ENCODE measurements around the gene SBF2. TPM values are rescaled to one million over a fixed set of nuclear protein-coding genes. Genes with fewer than 3 reads are reported as not detected.

Gene SBF2
- total RNA-seq, 3 donors from 2014 or later (not counting 1 experiment from before 2014, with no cell fraction given): 25.2 to 26.9 (median 26.3) TPM

GRCh38 chr11:10029386-10030121 lies 264.5 kb downstream of the SBF2 start:
- Histone ChIP-seq H3K9me3 (ENCODE audit: control insufficient read depth, insufficient read depth, low read length) (no peaks in the 10 kb centered on the region), H3K27me3 (ENCODE audit: control insufficient read depth, insufficient read depth, low read length) (no peaks in the 10 kb centered on the region), H3K27ac (ENCODE audit: low read length) (no peak overlapping the region), H3K4me1 (ENCODE audit: control insufficient read depth, insufficient read depth, low read length) (no peaks in the 10 kb centered on the region), H3K36me3 (ENCODE audit: control insufficient read depth, insufficient read depth, low read length) (no peaks in the 10 kb centered on the region), H3K4me3 (ENCODE audit: low read length) (no peak overlapping the region)
- Mint-ChIP-seq H3K4me1 (no peaks in the 10 kb centered on the region), H3K9me3 (no peaks in the 10 kb centered on the region), H3K4me3 (no peak overlapping the region), H3K36me3 (peaks cover 7% of the 10 kb centered on the region), H3K27ac (no peak overlapping the region), H3K27me3 (ENCODE audit: low read depth in 2 of 2) (no peaks in the 10 kb centered on the region)
- intact Hi-C loops (cut with micrococcal nuclease): no loop called here
- no peak for TF ChIP-seq CTCF (IDR thresholded peaks at IDR 0.05)
- ATAC-seq: no peak
- no peak for DNase-seq
- WGBS (ENCODE audit: insufficient coverage): 100% methylated on average over 1 of the region's 3 CpGs

- Mint-ChIP-seq H3K4me3 (no peak overlapping the region), H3K4me1 (peaks cover 3 to 4% of the 10 kb centered on the region in 2 donors), H3K27me3 (ENCODE audit: low read depth in 2 of 2) (no peaks in the 10 kb centered on the region), H3K9me3 (no peaks in the 10 kb centered on the region), H3K27ac (no peak overlapping the region), H3K36me3 (peaks cover 7% of the 10 kb centered on the region)
- Histone ChIP-seq H3K4me3 (ENCODE audit: low read length) (no peak overlapping the region), H3K4me1 (ENCODE audit: control insufficient read depth, insufficient read depth, low read length) (no peaks in the 10 kb centered on the region), H3K9me3 (ENCODE audit: control insufficient read depth, insufficient read depth, low read length) (no peaks in the 10 kb centered on the region), H3K27me3 (ENCODE audit: control insufficient read depth, insufficient read depth, low read length) (no peaks in the 10 kb centered on the region), H3K27ac (ENCODE audit: low read length) (no peak overlapping the region), H3K36me3 (ENCODE audit: control insufficient read depth, insufficient read depth, low read length) (no peaks in the 10 kb centered on the region)
- no peak for TF ChIP-seq CTCF (IDR thresholded peaks at IDR 0.05)
- no peak for DNase-seq
- whole genome bisulfite sequencing (ENCODE audit: insufficient coverage): no CpG with 5 or more reads among the region's 2 CpGs
- intact Hi-C loops (cut with micrococcal nuclease): no loop called here
- ATAC-seq: no peak
These were observed 267.5 kb downstream of the SBF2 start for GRCh38 chr11:10026514-10026913.

GRCh38 chr11:10023212-10023611 lies 270.8 kb downstream of the SBF2 start:
- peaks cover 17 to 19% of the 10 kb centered on the region in 2 donors for H3K4me1 Mint-ChIP-seq
- TF ChIP-seq CTCF (IDR thresholded peaks at IDR 0.05): no peak
- Histone ChIP-seq H3K9me3 (ENCODE audit: control insufficient read depth, insufficient read depth, low read length) (no peaks in the 10 kb centered on the region), H3K27me3 (ENCODE audit: control insufficient read depth, insufficient read depth, low read length) (no peaks in the 10 kb centered on the region), H3K27ac (ENCODE audit: low read length) (no peak overlapping the region), H3K4me3 (ENCODE audit: low read length) (no peak overlapping the region), H3K36me3 (ENCODE audit: control insufficient read depth, insufficient read depth, low read length) (no peaks in the 10 kb centered on the region), H3K4me1 (ENCODE audit: control insufficient read depth, insufficient read depth, low read length) (no peaks in the 10 kb centered on the region)
- DNase-seq (no peak), ATAC-seq (no peak)
- H3K27me3 Mint-ChIP-seq (ENCODE audit: low read depth in 2 of 2): no peaks in the 10 kb centered on the region
- H3K4me3 Mint-ChIP-seq: no peak overlapping the region
- H3K36me3 Mint-ChIP-seq: no peaks in the 10 kb centered on the region
- intact Hi-C loops (cut with micrococcal nuclease): no loop called here
- WGBS (ENCODE audit: insufficient coverage): 96% methylated on average over 3 of the region's 3 CpGs
- H3K9me3 Mint-ChIP-seq: no peaks in the 10 kb centered on the region
- H3K27ac Mint-ChIP-seq: no peak overlapping the region

- no peaks in the 10 kb centered on the region for H3K9me3 ChIP-seq (ENCODE audit: control insufficient read depth, insufficient read depth, low read length)
- intact Hi-C loops (cut with micrococcal nuclease): no loop called here
- no peak overlapping the region for H3K4me3 Mint-ChIP-seq
- ATAC-seq (no peak), DNase-seq (no peak)
- H3K27ac Mint-ChIP-seq: peak overlapping the region in 1 of 2 donors; percentile 30
- no peaks in the 10 kb centered on the region for H3K36me3 Mint-ChIP-seq
- H3K27me3 Mint-ChIP-seq (ENCODE audit: low read depth in 2 of 2): no peaks in the 10 kb centered on the region
- H3K36me3 ChIP-seq (ENCODE audit: control insufficient read depth, insufficient read depth, low read length): no peaks in the 10 kb centered on the region
- H3K27me3 ChIP-seq (ENCODE audit: control insufficient read depth, insufficient read depth, low read length): no peaks in the 10 kb centered on the region
- WGBS (ENCODE audit: insufficient coverage): 60% methylated on average over 1 of the region's 2 CpGs
- H3K9me3 Mint-ChIP-seq: no peaks in the 10 kb centered on the region
- no peaks in the 10 kb centered on the region for H3K4me1 ChIP-seq (ENCODE audit: control insufficient read depth, insufficient read depth, low read length)
- no peak overlapping the region for H3K4me3 ChIP-seq (ENCODE audit: low read length)
- no peak overlapping the region for H3K27ac ChIP-seq (ENCODE audit: low read length)
- no peak for TF ChIP-seq CTCF (IDR thresholded peaks at IDR 0.05)
- H3K4me1 Mint-ChIP-seq: peaks cover 17 to 19% of the 10 kb centered on the region in 2 donors
These were observed 271.3 kb downstream of the SBF2 start for GRCh38 chr11:10022764-10023163.

Measured in natural killer cell (primary cell).